ENCODE data around the gene SH2D6. TPM values are rescaled to one million over a fixed set of nuclear protein-coding genes. Genes with fewer than 3 reads are reported as not detected.
A peak's percentile ranks its signal among the peaks of the same experiment; 100 is the strongest.
"Not testable (repeated sequence)": the region's sequence is repeated elsewhere in the genome, so short reads cannot be mapped to it uniquely, and the experiment has no call there.

Gene SH2D6
- polyA plus RNA-seq, 2 donors: 0.07 to 0.14 TPM

DNA sequence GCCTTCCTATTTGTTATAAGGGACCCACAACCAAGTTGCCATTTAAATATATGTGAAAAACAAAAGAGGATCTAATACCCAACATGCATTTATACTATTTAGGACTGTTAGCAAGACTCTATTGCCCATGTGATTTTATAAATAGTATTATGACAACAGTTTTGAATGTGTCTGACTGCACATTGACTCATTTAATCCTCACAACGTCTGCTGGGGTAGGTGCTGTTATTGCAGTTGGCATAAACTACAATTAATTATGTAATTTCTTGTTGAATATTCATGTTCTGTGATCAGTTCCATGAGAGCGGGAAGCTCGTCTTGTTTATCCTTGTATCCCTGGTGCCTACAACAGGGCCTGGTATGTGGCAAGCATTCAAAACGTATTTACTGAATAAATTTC is 53.7 kb downstream of the SH2D6 start:
- H3K36me3 ChIP-seq (ENCODE audit: control insufficient read depth in 2 of 2, insufficient read depth in 2 of 2, low read length in 1 of 2): no peaks in the 10 kb centered on the region
- 45 to 63% methylated on average over 4 of the region's 4 CpGs for WGBS, 2 donors
- H3K27ac ChIP-seq (ENCODE audit: low read depth in 2 of 2, low read length in 1 of 2): peak overlapping the region in 1 of 2 donors; percentile 62
- H3K27me3 ChIP-seq (ENCODE audit: control insufficient read depth in 1 of 2, insufficient read depth in 2 of 2, low read length in 2 of 2): no peaks in the 10 kb centered on the region
- H3K4me3 ChIP-seq (ENCODE audit: low read depth in 1 of 2, low read length in 2 of 2): no peak overlapping the region
- H3K9me3 ChIP-seq (ENCODE audit: control insufficient read depth in 2 of 2, insufficient read depth in 1 of 2, low read depth in 1 of 2, low read length in 1 of 2): no peaks in the 10 kb centered on the region
- H3K4me1 ChIP-seq (ENCODE audit: control insufficient read depth in 2 of 2, insufficient read depth in 2 of 2, low read length in 1 of 2): peaks cover 6 to 16% of the 10 kb centered on the region in 2 donors

DNA sequence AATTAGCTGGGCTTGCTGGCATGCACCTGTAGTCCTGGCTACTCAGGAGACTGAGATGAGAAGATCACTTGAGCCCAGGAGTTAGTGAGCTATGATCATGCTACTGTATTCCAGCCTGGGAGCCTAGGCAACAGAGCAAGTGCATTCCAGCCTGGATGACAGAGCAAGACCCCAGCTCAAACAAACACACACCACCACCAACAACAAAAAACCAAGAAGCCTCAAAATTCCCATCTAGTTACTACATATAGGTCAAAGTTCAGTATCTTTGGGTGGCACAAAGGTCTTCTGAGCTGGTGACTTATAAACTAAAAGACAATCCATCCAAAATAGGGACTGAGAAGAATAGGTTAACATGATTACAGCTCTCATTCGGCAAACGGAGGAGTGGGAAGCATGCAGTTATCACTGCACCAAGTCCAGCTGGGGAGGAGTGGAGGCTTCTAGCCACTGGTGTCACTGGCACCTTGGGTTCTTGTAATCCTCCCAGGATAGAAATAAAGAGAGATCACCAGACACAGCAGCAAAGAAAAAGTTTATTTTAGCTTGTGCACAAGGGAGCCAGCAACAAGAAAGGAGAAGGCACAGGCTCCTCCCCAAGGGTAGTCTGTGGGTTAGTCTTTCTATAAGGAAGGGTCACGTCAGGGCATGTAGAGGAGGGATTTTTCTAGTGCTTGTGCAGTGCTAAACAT is 57.4 kb downstream of the SH2D6 start:
- no peaks in the 10 kb centered on the region for H3K27me3 ChIP-seq (ENCODE audit: control insufficient read depth in 1 of 2, insufficient read depth in 2 of 2, low read length in 2 of 2)
- 40 to 42% methylated on average over 3 of the region's 3 CpGs for WGBS, 2 donors
- H3K4me3 ChIP-seq (ENCODE audit: low read depth in 1 of 2, low read length in 2 of 2): no peak overlapping the region
- no peaks in the 10 kb centered on the region for H3K36me3 ChIP-seq (ENCODE audit: control insufficient read depth in 2 of 2, insufficient read depth in 2 of 2, low read length in 1 of 2)
- H3K4me1 ChIP-seq (ENCODE audit: control insufficient read depth in 2 of 2, insufficient read depth in 2 of 2, low read length in 1 of 2): peaks cover 2 to 4% of the 10 kb centered on the region in 2 donors
- H3K9me3 ChIP-seq (ENCODE audit: control insufficient read depth in 2 of 2, insufficient read depth in 1 of 2, low read depth in 1 of 2, low read length in 1 of 2): no peaks in the 10 kb centered on the region
- no peak overlapping the region for H3K27ac ChIP-seq (ENCODE audit: low read depth in 2 of 2, low read length in 1 of 2)

DNA sequence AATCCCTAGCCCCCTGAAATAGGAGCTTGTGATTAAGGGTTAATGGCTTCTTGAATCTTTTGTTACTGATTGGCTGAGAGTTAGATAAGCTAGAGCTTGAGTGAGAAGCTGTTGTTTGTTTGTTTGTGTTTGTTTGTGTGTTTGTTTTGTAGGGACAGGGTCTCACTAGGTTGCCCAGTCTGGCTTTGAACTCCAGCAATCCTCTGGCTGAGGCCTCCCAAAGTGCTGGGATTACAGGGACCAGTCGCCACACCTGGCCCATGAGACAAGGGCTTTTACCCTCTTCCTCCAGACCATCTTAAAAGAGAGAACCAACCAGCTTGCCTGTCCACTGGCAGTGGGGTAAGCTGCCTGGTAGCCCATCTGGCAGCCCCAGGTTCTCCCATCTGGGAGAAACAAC is 58.1 kb downstream of the SH2D6 start:
- Histone ChIP-seq H3K4me3 (ENCODE audit: low read depth in 1 of 2, low read length in 2 of 2) (no peak overlapping the region), H3K36me3 (ENCODE audit: control insufficient read depth in 2 of 2, insufficient read depth in 2 of 2, low read length in 1 of 2) (no peaks in the 10 kb centered on the region), H3K4me1 (ENCODE audit: control insufficient read depth in 2 of 2, insufficient read depth in 2 of 2, low read length in 1 of 2) (peaks cover 0 to 4% of the 10 kb centered on the region in 2 donors), H3K9me3 (ENCODE audit: control insufficient read depth in 2 of 2, insufficient read depth in 1 of 2, low read depth in 1 of 2, low read length in 1 of 2) (no peaks in the 10 kb centered on the region), H3K27ac (ENCODE audit: low read depth in 2 of 2, low read length in 1 of 2) (no peak overlapping the region), H3K27me3 (ENCODE audit: control insufficient read depth in 1 of 2, insufficient read depth in 2 of 2, low read length in 2 of 2) (no peaks in the 10 kb centered on the region)
- 57 to 88% methylated on average over 1 of the region's 1 CpG for WGBS, 2 donors

DNA sequence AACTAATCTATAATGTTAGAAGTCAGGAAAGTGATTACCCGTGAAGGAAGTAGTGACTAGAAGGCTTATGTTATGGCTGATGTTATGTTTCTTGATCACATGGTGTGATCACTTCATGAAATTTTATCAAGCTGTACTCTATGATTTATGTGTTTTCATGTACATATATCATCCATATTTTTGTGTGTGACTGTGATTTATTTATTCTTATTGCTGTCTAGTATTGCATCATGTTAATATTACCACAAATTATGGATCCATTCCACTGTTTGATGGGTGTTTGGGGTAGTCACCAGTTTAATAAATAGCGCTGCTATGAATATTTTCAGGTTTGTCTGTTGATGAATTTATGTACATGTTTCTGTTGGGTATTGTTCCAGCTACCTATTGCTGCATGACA is 59.4 kb downstream of the SH2D6 start:
- WGBS, 2 donors: 90 to 95% methylated on average over 2 of the region's 2 CpGs
- H3K27ac ChIP-seq (ENCODE audit: low read depth in 2 of 2, low read length in 1 of 2): no peak overlapping the region
- peaks cover 0 to 4% of the 10 kb centered on the region in 2 donors for H3K4me1 ChIP-seq (ENCODE audit: control insufficient read depth in 2 of 2, insufficient read depth in 2 of 2, low read length in 1 of 2)
- no peak overlapping the region for H3K4me3 ChIP-seq (ENCODE audit: low read depth in 1 of 2, low read length in 2 of 2)
- no peaks in the 10 kb centered on the region for H3K27me3 ChIP-seq (ENCODE audit: control insufficient read depth in 1 of 2, insufficient read depth in 2 of 2, low read length in 2 of 2)
- no peaks in the 10 kb centered on the region for H3K36me3 ChIP-seq (ENCODE audit: control insufficient read depth in 2 of 2, insufficient read depth in 2 of 2, low read length in 1 of 2)
- H3K9me3 ChIP-seq (ENCODE audit: control insufficient read depth in 2 of 2, insufficient read depth in 1 of 2, low read depth in 1 of 2, low read length in 1 of 2): no peaks in the 10 kb centered on the region

DNA sequence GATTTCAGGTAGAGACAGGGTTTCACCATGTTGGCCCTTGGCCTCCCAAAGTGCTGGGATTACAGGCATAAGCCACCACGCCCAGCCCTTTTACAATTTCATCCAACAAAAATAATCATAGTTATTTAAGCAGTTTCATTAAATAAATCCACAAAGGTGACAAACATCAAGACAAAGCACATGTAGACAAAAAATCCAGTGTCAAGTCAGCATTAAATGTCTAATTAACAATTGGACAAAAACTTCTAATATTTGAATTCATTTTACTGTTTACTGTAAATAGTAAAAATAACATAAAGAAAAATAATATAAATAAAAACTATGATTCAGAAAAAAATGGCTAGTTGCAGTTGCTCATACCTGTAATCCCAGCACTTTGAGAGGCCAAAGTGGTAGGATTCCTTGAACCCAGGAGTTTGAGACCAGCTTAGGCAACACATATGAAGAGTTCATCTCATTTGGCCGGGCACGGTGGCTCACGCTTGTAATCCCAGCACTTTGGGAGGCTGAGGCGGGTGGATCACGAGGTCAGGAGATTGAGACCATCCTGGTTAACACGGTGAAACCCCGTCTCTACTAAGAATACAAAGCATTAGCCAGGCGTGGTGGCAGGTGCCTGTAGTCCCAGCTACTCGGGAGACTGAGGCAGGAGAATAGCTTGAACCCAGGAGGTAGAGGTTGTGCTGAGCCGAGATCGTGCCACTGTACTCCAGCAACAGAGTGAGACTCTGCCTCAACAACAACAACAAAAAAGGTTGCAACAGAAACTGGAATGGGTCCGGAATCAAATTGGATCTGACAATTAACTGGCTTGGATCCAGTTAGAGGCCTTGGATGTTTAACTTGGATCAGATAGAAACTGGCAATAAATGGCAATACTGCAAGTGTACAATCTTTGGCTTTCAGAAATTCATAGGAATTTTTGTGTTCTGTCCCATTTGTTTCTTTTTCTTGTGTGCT is 63.6 kb downstream of the SH2D6 start:
- H3K36me3 ChIP-seq (ENCODE audit: control insufficient read depth in 2 of 2, insufficient read depth in 2 of 2, low read length in 1 of 2): no peaks in the 10 kb centered on the region
- H3K4me1 ChIP-seq (ENCODE audit: control insufficient read depth in 2 of 2, insufficient read depth in 2 of 2, low read length in 1 of 2): no peaks in the 10 kb centered on the region
- no peaks in the 10 kb centered on the region for H3K27me3 ChIP-seq (ENCODE audit: control insufficient read depth in 1 of 2, insufficient read depth in 2 of 2, low read length in 2 of 2)
- 76 to 81% methylated on average over 13 of the region's 13 CpGs for WGBS, 2 donors
- no peaks in the 10 kb centered on the region for H3K9me3 ChIP-seq (ENCODE audit: control insufficient read depth in 2 of 2, insufficient read depth in 1 of 2, low read depth in 1 of 2, low read length in 1 of 2)
- H3K4me3 ChIP-seq (ENCODE audit: low read depth in 1 of 2, low read length in 2 of 2): no peak overlapping the region
- no peak overlapping the region for H3K27ac ChIP-seq (ENCODE audit: low read depth in 2 of 2, low read length in 1 of 2)

DNA sequence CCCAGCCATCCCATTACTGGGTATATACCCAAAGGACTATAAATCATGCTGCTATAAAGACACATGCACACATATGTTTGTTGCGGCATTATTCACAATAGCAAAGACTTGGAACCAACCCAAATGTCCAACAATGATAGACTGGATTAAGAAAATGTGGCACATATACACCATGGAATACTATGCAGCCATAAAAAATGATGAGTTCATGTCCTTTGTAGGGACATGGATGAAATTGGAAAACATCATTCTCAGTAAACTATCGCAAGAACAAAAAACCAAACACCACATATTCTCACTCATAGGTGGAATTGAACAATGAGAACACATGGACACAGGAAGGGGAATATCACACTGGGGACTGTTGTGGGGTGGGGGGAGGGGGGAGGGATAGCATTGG is 66.1 kb downstream of the SH2D6 start:
- H3K4me3 ChIP-seq (ENCODE audit: low read depth in 1 of 2, low read length in 2 of 2); H3K27me3 ChIP-seq (ENCODE audit: control insufficient read depth in 1 of 2, insufficient read depth in 2 of 2, low read length in 2 of 2); H3K4me1 ChIP-seq (ENCODE audit: control insufficient read depth in 2 of 2, insufficient read depth in 2 of 2, low read length in 1 of 2); H3K9me3 ChIP-seq (ENCODE audit: control insufficient read depth in 2 of 2, insufficient read depth in 1 of 2, low read depth in 1 of 2, low read length in 1 of 2); H3K27ac ChIP-seq (ENCODE audit: low read depth in 2 of 2, low read length in 1 of 2); H3K36me3 ChIP-seq (ENCODE audit: control insufficient read depth in 2 of 2, insufficient read depth in 2 of 2, low read length in 1 of 2): not testable (repeated sequence)
- WGBS, 2 donors: 100% methylated on average over 1 of the region's 2 CpGs

DNA sequence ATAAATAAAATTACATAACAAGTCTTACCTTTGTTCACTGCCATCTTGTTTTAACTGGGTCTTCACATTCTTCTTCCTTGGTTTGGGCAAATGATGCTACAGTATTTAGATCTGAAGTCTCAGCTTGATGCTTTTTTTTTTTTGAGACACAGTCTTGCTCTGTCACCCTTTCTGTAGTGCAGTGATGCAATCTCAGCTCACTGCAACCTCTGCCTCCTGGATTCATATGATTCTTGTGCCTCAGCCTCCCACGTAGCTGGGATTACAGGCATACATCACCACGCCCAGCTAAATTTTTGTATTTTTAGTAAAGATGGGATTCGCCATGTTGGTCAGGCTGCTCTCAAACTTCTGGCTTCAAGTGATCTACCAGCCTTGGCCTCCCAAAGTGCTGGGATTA is 67.3 kb downstream of the SH2D6 start:
- H3K27ac ChIP-seq (ENCODE audit: low read depth in 2 of 2, low read length in 1 of 2): no peak overlapping the region
- no peaks in the 10 kb centered on the region for H3K36me3 ChIP-seq (ENCODE audit: control insufficient read depth in 2 of 2, insufficient read depth in 2 of 2, low read length in 1 of 2)
- H3K4me1 ChIP-seq (ENCODE audit: control insufficient read depth in 2 of 2, insufficient read depth in 2 of 2, low read length in 1 of 2): no peaks in the 10 kb centered on the region
- no peaks in the 10 kb centered on the region for H3K9me3 ChIP-seq (ENCODE audit: control insufficient read depth in 2 of 2, insufficient read depth in 1 of 2, low read depth in 1 of 2, low read length in 1 of 2)
- H3K4me3 ChIP-seq (ENCODE audit: low read depth in 1 of 2, low read length in 2 of 2): no peak overlapping the region
- H3K27me3 ChIP-seq (ENCODE audit: control insufficient read depth in 1 of 2, insufficient read depth in 2 of 2, low read length in 2 of 2): no peaks in the 10 kb centered on the region
- WGBS, 2 donors: 93 to 94% methylated on average over 3 of the region's 3 CpGs

Other genes with a start within 250 kb of the SH2D6 start
- 10 to 100 TPM; 13.1 to 15.1 TPM for gene TGOLN2, start 90.7 kb upstream of the SH2D6 start, polyA plus RNA-seq
- 10 to 100 TPM; 35.3 to 46.2 TPM for gene RETSAT, start 64.2 kb upstream of the SH2D6 start, polyA plus RNA-seq
- gene ELMOD3, start 63.9 kb upstream of the SH2D6 start, polyA plus RNA-seq: 10 to 100 TPM in 1 of 2 donors, 1 to 10 TPM in 1; 8.7 to 16.1 TPM
- 100 to 1,000 TPM; 273 to 297 TPM for gene CAPG, start 8.3 kb upstream of the SH2D6 start, polyA plus RNA-seq
- gene MAT2A, start 120.5 kb downstream of the SH2D6 start, polyA plus RNA-seq: 100 to 1,000 TPM in 1 of 2 donors, 10 to 100 TPM in 1; 53.9 to 113 TPM
- 10 to 100 TPM; 10.2 to 18.1 TPM for gene GGCX, start 142.8 kb downstream of the SH2D6 start, polyA plus RNA-seq
- 100 to 1,000 TPM; 337 to 430 TPM for gene VAMP8, start 158.9 kb downstream of the SH2D6 start, polyA plus RNA-seq
- 10 to 100 TPM; 19.5 to 39.6 TPM for gene VAMP5, start 165.7 kb downstream of the SH2D6 start, polyA plus RNA-seq
- gene RNF181, start 177.0 kb downstream of the SH2D6 start, polyA plus RNA-seq: 100 to 1,000 TPM; 159 to 189 TPM
- gene TMEM150A, start 184.0 kb downstream of the SH2D6 start, polyA plus RNA-seq: 1 to 10 TPM; 9.3 to 9.9 TPM
- 10 to 100 TPM; 13.8 to 31.7 TPM for gene C2orf68, start 193.4 kb downstream of the SH2D6 start, polyA plus RNA-seq
- 10 to 100 TPM; 18.3 to 30.8 TPM for gene USP39, start 197.5 kb downstream of the SH2D6 start, polyA plus RNA-seq
- 1 to 10 TPM in 1 of 2 donors, under 1 TPM in 1; 0.77 to 1.9 TPM for gene SFTPB, start 249.5 kb downstream of the SH2D6 start, polyA plus RNA-seq

Data from esophagus (tissue), 2 donors.